Activated T-helper 1 cell treated with Interleukin-2 at 50 U/mL for 16 hours (primary cell): ENCODE data around the gene NELL2.

Experiments
- DNase-seq: peaks from one replicate; pipeline ENCODE4 v3.0.0-alpha.2; 2020; ENCODE audit warnings: low read depth

The NELL2 gene

GRCh38 chr12:44616402-44616801, 259.7 kb downstream of the NELL2 start:
- no peak for DNase-seq

GRCh38 chr12:44611538-44611937, 264.6 kb downstream of the NELL2 start:
- DNase-seq: no peak

GRCh38 chr12:44603701-44604100, 272.4 kb downstream of the NELL2 start:
- DNase-seq: no peak

- DNase-seq: no peak
Observed at GRCh38 chr12:44592626-44593025, 283.5 kb downstream of the NELL2 start.

GRCh38 chr12:44589697-44590096, 286.4 kb downstream of the NELL2 start:
- DNase-seq: no peak

GRCh38 chr12:44588651-44589050, 287.5 kb downstream of the NELL2 start:
- no peak for DNase-seq

- DNase-seq: no peak
Observed at GRCh38 chr12:44584625-44585024, 291.5 kb downstream of the NELL2 start.

- no peak for DNase-seq
Observed at GRCh38 chr12:44582521-44582920, 293.6 kb downstream of the NELL2 start.

- DNase-seq: no peak
Observed at GRCh38 chr12:44581642-44582242, 294.4 kb downstream of the NELL2 start.

- DNase-seq: no peak
Observed at GRCh38 chr12:44574586-44574985, 301.5 kb downstream of the NELL2 start.

GRCh38 chr12:44573723-44574122, 302.4 kb downstream of the NELL2 start:
- DNase-seq: no peak

GRCh38 chr12:44571006-44571550, 305.0 kb downstream of the NELL2 start:
- DNase-seq: no peak

GRCh38 chr12:44570036-44570583, 306.0 kb downstream of the NELL2 start:
- DNase-seq: no peak

- DNase-seq: no peak
Observed at GRCh38 chr12:44565163-44565562, 311.0 kb downstream of the NELL2 start.

GRCh38 chr12:44563486-44563885, 312.6 kb downstream of the NELL2 start:
- DNase-seq: no peak

- no peak for DNase-seq
Observed at GRCh38 chr12:44558340-44559100, 317.6 kb downstream of the NELL2 start.

GRCh38 chr12:44555454-44555853, 320.7 kb downstream of the NELL2 start:
- no peak for DNase-seq

GRCh38 chr12:44551631-44552030, 324.5 kb downstream of the NELL2 start:
- no peak for DNase-seq

GRCh38 chr12:44550377-44550776, 325.7 kb downstream of the NELL2 start:
- no peak for DNase-seq

GRCh38 chr12:44546060-44546459, 330.1 kb downstream of the NELL2 start:
- DNase-seq: no peak

GRCh38 chr12:44544018-44544417, 332.1 kb downstream of the NELL2 start:
- DNase-seq: no peak

- no peak for DNase-seq
Observed at GRCh38 chr12:44542716-44543115, 333.4 kb downstream of the NELL2 start.

GRCh38 chr12:44537354-44537753, 338.8 kb downstream of the NELL2 start:
- no peak for DNase-seq
